GM18502 (cell line): ENCODE measurements around the gene NUDT9.
"Not testable (repeated sequence)": the region's sequence is repeated elsewhere in the genome, so short reads cannot be mapped to it uniquely, and the experiment has no call there.

Experiments used
- ATAC-seq: cut with Tn5 transposase; IDR thresholded peaks from one replicate; pipeline ENCODE4 v1.9.1; 2021; ENCODE audit warnings: mild to moderate bottlenecking; ENCODE audit not compliant: unreplicated experiment, poor library complexity

Gene NUDT9

DNA sequence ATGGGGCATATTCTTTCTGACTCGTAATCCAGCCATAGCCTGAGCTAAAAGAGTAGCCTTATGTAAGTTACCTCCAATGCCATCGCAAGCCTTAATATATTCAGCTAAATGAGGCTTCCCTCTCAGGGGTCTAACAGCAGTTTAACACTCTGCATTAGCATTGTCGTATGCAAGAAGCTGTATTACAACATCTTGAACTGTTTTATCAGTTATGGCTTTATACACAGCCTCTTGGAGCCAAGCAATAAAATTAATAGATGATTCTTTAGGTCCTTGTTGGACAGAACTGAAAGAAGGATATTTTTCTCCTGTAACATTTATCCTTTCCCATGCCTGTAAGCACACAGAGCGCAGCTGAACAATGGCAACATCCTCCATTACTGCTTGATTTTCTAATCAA, 15.5 kb upstream of the NUDT9 start:
- ATAC-seq: not testable (repeated sequence)

DNA sequence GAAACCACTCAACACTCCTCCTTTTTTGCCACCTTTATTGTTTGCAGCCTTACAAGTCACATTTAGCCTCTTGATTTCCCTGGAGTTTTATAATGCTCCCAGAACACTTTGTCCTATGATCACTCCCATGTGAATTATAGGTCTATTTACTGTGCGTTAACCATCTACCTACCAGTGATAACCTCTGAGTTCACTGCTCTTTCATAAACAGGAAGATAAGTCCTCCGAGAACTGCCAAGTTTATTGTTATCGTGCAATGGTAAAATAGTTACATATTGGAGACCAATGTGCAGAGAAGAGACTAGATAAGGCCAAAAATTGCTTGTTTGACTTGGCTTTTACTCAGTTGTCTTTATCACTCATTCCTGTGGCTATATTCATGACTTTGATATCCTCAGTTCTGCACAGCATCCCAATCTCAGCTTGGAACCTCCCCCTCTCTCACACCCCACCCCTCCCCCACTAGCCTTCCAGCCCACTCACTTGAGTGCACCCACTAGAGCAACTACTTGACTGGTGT, 12.9 kb upstream of the NUDT9 start:
- no peak for ATAC-seq

DNA sequence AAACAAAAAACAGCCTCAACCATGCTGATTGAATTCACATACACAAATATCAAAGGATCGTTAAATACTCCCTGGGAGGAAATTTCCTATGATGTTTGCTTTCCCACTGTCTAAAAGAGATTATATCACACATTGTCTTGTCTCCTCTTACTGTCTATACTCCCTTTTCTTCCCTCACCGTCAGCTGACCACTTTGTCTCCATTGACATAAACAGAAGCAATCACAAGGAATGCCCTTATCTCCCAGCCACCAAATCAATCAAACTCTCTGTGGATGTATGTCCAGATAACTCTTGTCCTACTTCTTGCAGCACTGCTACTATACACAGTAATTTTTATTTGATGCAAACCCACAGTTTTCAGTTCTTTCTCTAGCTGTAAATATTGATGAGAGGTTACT, 12.2 kb upstream of the NUDT9 start:
- ATAC-seq: no peak

DNA sequence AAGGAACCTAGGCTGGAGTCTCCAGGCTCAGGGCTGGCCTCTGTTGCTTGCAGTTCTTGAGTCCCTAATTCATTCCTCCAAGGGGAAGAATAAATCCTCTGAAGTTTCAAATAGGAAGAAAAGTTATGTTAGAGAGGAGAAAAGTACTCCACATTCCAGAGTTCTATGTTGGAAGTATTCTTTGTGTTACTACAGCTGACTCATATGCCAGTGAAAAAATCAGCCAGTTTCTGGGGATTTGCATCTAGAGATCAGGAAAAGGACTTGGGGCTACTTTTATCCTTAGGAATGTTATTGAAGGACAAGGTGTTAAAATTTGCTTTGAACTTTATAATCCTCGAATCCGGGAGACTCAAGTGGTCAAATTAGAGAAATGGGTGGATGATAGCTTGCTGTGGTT, 11.7 kb upstream of the NUDT9 start:
- ATAC-seq: no peak

DNA sequence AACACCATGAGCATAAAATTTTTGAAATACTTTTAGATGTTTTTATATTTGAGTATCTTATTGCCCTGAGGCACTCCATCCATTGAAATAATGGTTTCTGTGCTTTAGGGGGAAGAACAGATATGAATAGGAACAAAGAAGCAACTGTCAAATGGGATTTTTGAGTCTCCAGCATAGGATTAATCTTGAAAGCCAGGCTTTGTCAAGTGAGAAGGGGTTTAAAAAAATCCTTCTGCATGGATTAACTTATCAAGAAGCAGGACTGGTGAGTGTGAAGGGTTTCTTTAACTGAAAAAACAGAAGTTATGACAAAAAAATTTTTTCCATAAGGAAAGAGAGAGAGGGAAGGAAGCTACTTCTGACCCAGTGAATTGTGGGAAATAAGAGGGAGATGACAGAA, 7.6 kb upstream of the NUDT9 start:
- ATAC-seq: no peak

DNA sequence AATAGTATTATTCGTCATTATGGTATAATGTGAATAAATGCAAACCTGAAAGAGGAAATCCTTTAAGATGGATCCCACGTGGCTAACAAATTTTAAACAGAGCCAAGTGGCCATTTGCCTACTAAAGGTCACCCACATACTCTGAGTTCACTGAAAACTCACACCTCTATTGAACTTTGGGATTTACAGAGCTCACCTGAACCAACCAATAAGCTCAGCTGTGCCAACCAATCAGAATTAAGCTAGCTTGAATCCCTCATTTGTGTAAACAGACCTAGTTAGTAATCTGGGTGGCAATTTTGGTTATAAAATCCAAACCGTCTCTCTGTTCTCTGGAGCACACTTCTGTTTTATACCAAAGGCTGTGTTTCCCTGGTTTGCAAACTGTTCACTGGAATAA, 5.4 kb upstream of the NUDT9 start:
- ATAC-seq: no peak

DNA sequence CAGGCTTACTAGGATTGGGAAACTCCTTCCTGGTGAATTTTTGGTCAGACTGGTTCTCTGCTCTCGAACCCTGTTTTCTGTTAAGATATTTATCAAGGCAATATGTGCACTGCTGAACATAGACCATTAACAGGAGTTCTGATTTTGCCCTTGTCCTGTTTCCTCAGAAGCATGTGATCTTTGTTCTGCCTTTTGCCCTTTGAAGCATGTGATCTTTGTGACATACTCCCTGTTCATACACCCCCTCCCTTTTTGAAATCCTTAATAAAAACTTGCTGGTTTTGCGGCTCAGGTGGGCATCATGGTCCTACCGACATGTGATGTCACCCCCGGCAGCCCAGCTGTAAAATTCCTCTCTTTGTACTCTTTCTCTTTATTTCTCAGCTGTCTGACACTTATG, 4.0 kb upstream of the NUDT9 start:
- ATAC-seq: not testable (repeated sequence)

DNA sequence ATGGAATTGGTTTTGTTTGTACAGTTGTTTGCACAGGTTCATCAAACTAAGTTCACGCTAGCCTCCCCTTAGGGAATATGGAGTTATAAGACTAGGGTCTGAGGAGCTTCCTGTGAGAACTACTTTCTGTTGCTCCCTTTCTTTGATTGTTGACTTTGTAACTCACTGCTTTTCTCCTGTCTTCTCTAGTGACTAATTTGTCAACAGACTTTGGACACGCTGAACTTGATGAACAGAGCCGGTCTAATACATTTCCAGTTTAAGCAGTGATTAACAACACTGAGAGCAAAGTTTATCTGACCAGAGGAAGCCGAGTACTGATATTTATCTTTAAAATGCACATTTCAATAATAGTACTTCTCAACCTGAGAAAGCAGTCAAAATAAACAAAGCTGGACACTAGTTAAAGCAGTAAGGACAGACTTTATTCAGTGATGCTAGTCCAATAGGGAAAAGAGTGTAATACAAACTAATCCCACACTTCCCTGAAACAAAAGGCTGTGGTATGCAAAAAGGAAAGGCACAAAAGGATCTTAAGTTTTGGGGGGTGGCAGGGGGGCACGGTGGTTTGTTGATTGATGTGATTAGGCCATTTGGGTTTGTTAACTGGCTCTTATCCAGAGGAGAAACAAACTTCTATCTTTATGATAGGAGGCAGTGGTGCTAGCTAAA, 2.7 kb upstream of the NUDT9 start:
- no peak for ATAC-seq

DNA sequence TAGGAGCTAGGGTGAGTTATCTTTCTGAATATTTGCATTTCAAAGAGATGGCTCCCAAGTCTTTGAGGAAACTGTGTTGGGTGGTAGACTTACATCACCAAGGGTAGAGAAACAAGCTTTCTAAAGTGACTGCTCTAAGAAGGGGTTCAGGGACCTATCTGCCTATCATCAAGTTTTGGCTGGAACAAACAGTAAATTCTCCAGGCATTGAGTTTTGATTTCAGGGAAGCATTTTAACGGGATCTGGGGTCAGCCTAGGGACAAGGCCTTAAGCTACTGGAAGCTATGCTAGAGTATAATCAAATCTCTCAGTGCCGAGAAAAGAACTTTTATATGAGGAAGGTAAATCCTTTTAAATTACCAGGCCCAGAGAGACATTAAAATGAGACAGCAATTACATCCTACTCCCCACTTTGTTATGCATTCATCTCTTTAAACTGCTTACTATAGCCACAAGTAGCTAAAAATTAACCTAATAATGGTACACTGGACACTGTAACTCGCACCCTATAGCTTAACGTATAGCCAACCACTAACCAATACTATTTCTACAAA, 2.0 kb upstream of the NUDT9 start:
- no peak for ATAC-seq

DNA sequence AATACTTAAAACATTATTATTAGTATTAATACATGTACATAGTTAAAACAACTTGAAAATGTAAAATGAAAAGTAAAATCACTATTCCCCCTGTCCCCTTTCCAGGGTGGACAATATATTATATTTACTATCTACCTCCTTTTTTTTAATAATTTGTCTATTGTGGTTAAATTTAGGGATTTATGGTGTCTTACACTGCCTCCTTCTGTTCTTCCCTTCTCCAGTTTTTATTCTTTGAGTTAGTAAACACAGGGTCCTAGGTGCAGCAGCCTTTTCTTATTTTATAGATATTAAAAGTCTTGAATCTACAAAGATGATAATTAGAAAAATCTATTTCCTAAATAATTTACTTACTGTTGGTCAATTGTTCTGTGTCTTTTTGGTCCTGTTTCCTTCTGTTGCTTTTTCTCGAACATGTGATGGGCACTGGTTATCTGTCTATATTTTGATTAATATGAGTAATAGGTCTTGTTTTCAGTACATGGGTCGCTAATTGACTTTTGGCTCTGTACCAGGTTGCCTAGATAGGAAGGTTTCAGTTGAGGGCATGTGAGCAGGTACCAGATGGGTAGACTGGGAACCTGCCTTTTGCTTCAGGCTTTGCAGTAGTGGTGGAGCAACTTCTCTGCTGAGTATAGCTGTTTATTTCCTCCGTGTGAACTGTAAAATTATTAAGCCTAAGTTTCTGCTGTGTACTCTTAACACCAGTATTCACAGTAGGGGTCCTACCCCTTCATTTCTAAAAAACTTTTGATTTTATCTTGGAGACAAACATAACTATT, 1.1 kb downstream of the NUDT9 start:
- no peak for ATAC-seq

DNA sequence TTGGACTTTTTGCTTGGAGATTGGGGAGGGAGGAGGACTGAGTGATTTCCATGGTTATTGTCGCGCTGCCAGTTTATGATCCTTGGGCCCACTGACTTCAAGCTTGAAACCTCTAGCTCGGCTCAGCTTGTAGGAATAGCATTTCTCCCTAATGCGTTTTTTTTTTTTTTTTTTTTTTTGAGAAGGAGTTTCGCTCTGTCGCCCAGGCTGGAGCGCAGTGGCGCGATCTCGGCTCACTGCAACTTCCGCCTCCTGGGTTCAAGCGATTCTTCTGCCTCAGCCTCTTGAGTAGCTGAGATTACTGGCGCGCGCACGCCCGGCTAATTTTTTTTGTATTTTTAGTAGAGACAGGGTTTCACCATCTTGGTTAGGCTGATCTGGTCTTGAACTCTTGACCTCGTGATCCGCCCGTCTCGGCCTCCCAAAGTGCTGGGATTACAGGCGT, 1.7 kb downstream of the NUDT9 start:
- ATAC-seq: not testable (repeated sequence)

DNA sequence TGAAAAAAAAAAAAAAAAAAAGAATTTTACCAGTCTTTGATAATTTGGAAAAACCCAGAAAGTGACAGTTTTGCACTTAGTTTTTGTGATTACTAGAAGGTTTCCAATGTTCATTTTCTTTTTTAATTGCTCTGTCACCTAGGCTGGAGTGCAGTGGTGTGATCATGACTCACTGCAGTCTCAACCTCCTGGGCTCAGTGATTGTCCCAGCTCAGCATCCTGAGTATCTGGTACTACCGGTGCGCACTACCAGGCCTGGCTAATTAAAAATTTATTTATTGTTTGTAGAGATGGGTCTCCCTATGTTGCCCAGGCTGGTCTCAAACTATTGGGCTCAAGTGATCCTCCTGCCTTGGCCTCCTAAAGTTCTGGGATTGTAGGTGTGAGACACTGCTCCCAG, 3.3 kb downstream of the NUDT9 start:
- no peak for ATAC-seq

DNA sequence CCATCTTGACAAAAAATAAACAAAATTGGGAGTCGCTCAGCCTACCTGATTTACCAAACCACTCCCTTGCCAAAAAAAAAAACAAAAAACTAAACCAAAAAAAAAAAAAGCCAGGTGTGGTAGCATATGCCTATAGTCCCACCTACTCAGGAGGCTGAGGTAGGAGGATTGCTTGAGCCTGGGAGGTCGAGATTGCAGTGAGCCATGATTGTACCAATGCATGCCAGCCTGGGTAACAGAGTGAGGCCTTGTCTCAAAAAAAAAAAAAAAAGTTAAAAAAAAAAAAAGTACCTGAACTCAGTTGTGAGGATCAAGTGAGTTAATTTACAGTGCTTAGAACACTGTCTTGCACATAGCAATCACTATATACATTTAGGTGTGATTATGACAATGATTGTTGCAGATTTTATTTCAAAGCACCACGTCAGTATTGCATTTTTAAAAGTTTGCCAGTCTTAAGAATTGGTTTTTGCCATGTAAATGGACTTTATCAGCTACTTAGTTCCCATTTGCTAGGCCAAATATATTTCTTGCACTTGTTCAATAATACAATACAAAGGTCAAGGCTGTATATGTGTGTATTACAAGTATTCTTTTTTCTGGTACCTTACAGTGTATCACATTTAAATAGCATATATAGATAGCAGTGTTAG, 4.6 kb downstream of the NUDT9 start:
- no peak for ATAC-seq

DNA sequence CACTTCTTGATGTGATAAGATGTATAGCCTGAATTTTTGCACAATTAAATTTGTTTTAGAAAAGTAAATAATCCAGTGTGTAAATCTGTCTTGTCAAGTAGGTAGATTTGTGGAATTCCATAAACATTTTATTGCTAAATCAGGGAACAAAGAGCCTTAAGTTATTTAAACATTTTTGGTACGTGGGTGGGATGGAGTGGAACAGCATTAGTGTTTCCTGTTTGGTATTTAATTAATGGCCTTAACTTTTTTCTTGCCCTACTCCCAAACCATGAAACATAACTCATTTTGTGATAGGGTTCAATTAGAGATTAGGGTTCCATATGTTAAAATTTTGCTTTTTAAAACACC, 5.1 kb downstream of the NUDT9 start:
- ATAC-seq: no peak

DNA sequence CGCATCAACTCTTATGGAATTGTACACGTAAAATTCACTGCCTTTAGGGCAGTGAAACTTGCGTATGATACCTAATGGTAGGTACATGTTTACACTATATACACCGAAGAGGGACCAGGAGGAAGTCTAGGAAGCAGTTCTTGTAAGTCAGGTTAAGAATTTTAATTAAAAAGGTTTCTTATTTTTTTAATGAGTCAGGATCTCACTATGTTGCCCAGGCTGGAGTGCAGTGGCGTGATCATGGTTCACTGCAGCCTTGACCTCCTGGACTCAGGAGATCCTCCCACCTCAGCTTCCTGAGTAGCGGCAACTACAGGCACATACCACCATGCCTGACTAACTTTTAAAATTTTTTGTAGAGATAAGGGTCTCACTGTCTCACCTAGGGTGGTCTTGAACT, 6.6 kb downstream of the NUDT9 start:
- no peak for ATAC-seq

DNA sequence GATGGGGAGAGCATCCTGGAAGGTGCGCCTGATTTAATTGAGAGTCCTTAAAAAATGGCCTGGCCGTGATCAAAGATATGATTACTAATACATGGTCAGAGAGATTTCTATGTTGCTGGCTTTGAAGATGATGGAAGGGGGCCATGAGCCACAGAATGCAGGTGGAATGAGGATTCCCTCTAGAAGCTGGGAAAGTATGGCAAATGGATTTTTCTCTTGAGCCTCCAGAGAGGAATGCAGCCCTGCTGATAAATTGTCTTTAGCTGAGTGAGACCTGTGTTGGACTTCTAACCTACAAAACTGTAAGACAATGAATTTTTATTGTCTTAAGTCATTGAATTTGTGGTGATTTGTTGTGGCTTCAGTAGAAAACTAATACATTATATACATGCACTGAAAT, 7.7 kb downstream of the NUDT9 start:
- no peak for ATAC-seq

DNA sequence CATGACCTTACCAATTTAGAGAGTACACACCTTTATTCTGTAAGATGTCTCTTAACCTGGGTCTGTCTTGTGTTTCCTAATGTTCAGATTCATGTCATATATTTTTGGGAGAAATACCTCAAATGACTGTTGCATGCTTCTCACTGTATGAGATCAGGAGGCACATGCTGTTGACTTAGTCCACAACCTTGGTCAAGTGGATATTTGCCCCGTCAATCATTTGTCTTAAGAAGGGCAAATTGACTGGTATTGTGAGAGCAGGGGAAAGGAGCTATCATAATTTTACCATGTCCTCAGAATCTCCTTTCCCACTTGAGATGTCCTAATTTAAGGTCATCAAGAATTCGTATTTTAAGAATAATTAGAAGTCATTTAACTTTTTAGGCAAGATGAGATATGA, 11.0 kb downstream of the NUDT9 start:
- no peak for ATAC-seq

DNA sequence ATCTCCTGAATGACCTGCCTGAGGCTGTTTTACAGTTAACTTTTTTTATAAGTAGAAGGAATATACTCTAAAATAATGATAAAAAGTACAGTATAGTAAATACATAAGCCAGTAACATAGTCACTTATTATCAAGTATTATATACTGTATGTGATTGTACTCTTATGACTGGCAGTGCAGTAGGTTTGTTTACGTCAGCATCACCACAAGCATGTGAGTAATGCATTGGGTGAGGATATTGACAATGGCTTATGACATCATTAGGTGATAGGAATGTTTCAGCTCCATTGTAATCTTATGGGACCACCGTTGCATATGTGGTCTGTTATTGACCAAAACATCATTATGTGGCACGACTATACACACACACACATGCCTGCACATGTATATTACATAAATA, 20.5 kb downstream of the NUDT9 start:
- ATAC-seq: no peak

DNA sequence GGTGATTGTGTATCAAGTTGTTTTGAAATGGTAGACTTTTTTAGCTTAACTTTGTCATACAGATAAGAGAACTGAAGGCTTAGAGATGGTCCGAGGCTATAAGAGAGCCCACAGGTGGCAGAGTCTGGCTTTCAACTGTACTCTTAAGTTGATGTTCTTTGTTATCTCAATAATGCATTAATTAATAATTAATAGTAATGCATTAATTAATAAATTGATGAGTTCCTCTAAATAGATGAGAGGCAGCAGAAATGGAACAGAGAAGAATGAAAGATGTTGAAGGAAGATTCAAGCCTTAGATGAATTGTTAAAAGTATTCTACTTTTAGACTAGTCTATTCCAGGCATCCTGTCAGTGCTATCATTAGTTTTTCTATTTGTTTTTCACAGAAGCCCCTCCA, 22.4 kb downstream of the NUDT9 start:
- ATAC-seq: no peak

DNA sequence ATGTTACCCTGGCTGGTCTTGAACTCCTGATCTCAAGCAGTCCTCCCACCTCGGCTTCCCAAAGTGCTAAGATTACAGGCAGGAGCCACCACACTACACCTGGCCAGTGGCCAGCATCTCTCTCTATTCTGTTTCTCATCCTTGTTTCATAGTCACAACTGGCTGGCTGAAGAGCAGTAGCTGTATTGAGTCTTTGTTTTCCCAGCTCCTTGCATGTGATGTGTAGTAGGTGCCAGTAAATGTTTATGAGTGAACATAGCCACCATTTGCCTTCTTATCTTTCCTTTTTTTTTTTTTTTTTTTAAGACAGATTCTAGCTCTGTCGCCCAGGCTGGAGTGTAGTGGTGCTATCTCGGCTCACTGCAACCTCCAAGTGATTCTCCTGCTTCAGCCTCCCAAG, 23.6 kb downstream of the NUDT9 start:
- no peak for ATAC-seq

DNA sequence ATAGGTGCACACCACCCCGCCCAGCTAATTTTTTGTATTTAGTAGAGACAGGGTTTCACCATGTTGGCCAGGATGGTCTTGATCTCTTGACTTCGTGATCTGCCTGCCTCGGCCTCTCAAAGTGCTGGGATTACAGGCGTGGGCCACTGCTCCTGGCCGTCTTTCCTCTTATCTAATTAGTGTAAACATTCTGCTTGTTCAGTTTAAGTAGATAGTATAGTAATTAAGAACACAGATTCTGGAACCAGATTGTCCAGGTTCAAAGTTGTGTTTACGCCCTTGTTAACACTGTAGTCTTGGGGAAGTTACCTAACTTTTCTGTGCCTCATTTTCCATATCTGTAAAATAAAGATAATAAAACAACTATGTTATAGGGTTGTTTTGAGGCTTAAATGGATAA, 24.0 kb downstream of the NUDT9 start:
- not testable (repeated sequence) for ATAC-seq
